Smooth muscle cell (in vitro differentiated cells): ENCODE data around the gene SHANK3. TPM values are rescaled to one million over a fixed set of nuclear protein-coding genes. Genes with fewer than 3 reads are reported as not detected.

ENCODE experiments used
- DNase-seq: peaks from one replicate; lab custom pipeline; 2025; ENCODE audit not compliant: unreplicated experiment; lab: John Stamatoyannopoulos, UW
- H2AFZ ChIP-seq: fragments of 200-600 bp; sonication (generic); 2 replicates; pipeline ENCODE4 v1.6.0; 2016; ENCODE audit warnings: antibody characterized with exemption, low read depth, mild to moderate bottlenecking
- H3F3A ChIP-seq: fragments of 200-600 bp; sonication (generic); 2 replicates; pipeline ENCODE4 v1.6.0; 2017; ENCODE audit warnings: antibody characterized with exemption, low read depth
- H3K27ac ChIP-seq: fragments of 200-600 bp; sonication (generic); 2 replicates; pipeline ENCODE4 v1.5.1; 2016; ENCODE audit warnings: low read depth, mild to moderate bottlenecking
- H3K27me3 ChIP-seq: fragments of 200-600 bp; sonication (generic); 2 replicates; pipeline ENCODE4 v1.6.1; 2016; ENCODE audit warnings: low read depth, mild to moderate bottlenecking
- H3K36me3 ChIP-seq: fragments of 200-600 bp; sonication (generic); 2 replicates; pipeline ENCODE4 v1.5.1; 2016; ENCODE audit warnings: low read depth
- H3K4me1 ChIP-seq: fragments of 200-600 bp; sonication (generic); 2 replicates; pipeline ENCODE4 v1.5.1; 2016; ENCODE audit warnings: low read depth
- H3K4me2 ChIP-seq: fragments of 200-600 bp; sonication (generic); 2 replicates; pipeline ENCODE4 v1.6.0; 2016; ENCODE audit warnings: mild to moderate bottlenecking
- H3K4me3 ChIP-seq: fragments of 200-600 bp; sonication (generic); 2 replicates; pipeline ENCODE4 v1.5.1; 2016; ENCODE audit warnings: mild to moderate bottlenecking
- H3K79me2 ChIP-seq: fragments of 200-600 bp; sonication (generic); 2 replicates; pipeline ENCODE4 v1.6.0; 2016; ENCODE audit warnings: low read depth, mild to moderate bottlenecking
- H3K9ac ChIP-seq: fragments of 200-600 bp; sonication (generic); 2 replicates; pipeline ENCODE4 v1.6.0; 2016; ENCODE audit warnings: low read depth
- H3K9me3 ChIP-seq: fragments of 200-600 bp; sonication (generic); replicated peaks from 2 replicates; pipeline ENCODE4 v1.5.1; 2016; ENCODE audit warnings: low read depth
- H4K20me1 ChIP-seq: fragments of 200-600 bp; sonication (generic); 2 replicates; pipeline ENCODE4 v1.6.0; 2016; ENCODE audit warnings: low read depth
- WGBS: methylation state at CpG from one replicate; pipeline ENCODE4 v1.1.7; 2016; ENCODE audit warnings: low lambda C conversion rate; 5-methylcytosine and 5-hydroxymethylcytosine counted together
- polyA plus RNA-seq: library from polyadenylated mRNA; unstranded; fragments of >200 nt; fragmentation: Nextera tagmentation; extraction: Ambion mirVana; gene quantifications from 2 replicates; pipeline ENCODE4 v1.2.1, GENCODE V29; 2016
- total RNA-seq: library from RNA; depleted of rRNA; stranded (reverse); fragments of >200 nt; gene quantifications from 2 replicates; pipeline ENCODE4 v1.2.3, GENCODE V29; 2014
- TF ChIP-seq, protein P1 (sequence below): fragments of 200-600 bp; sonication (generic); IDR thresholded peaks from 2 replicates; pipeline ENCODE4 v1.5.1; 2017; ENCODE audit warnings: borderline replicate concordance, mild to moderate bottlenecking, antibody characterized with exemption; ENCODE audit not compliant: insufficient read depth, poor library complexity, severe bottlenecking

SHANK3 gene
- total and polyA plus RNA-seq, 2 experiments from 2014 or later: 1.9 to 2.0 TPM

DNA sequence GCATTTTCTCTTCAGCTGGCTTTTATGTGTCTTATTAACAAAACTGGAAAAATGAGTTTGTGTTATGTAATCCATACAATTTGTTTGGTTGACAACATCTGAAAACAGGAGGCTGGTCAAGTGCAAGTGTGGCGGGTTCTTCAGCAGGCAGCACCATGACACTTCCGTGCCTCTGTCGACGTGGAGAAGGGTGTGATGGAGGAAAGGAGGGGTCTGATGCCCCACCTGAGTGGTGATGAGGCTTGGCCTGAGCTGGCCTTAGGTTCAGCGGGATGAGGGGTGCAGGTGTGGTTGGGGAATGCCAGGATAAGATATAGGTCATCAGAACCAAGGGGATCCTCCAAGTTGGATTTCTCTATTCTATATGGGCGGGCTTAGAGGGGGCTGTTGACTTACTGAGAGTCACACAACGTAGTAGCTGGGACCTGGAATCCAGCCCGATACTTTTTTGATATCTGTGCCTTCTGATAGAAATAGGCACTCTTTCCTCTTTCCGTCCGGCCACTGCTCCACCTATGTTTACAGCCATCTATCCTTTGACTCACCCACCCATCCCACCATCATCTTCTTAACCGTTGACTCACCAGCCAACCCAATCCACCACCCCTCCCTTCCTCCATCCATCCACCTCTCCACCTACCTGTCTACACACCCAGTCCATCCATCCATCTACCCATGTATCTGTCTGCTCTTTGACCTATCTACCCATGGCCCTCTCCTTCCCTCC, 29.0 kb downstream of the SHANK3 start:
- 91% methylated on average over 10 of the region's 11 CpGs for WGBS
- TF ChIP-seq, protein P1, sequence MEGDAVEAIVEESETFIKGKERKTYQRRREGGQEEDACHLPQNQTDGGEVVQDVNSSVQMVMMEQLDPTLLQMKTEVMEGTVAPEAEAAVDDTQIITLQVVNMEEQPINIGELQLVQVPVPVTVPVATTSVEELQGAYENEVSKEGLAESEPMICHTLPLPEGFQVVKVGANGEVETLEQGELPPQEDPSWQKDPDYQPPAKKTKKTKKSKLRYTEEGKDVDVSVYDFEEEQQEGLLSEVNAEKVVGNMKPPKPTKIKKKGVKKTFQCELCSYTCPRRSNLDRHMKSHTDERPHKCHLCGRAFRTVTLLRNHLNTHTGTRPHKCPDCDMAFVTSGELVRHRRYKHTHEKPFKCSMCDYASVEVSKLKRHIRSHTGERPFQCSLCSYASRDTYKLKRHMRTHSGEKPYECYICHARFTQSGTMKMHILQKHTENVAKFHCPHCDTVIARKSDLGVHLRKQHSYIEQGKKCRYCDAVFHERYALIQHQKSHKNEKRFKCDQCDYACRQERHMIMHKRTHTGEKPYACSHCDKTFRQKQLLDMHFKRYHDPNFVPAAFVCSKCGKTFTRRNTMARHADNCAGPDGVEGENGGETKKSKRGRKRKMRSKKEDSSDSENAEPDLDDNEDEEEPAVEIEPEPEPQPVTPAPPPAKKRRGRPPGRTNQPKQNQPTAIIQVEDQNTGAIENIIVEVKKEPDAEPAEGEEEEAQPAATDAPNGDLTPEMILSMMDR: no peak
- Histone ChIP-seq H3K4me1 (peaks cover 4% of the 10 kb centered on the region), H3K27ac (no peak overlapping the region), H3F3A (no peaks in the 10 kb centered on the region), H3K27me3 (no peaks in the 10 kb centered on the region), H3K79me2 (peaks cover 5% of the 10 kb centered on the region), H3K9me3 (no peaks in the 10 kb centered on the region), H3K4me3 (no peak overlapping the region), H2AFZ (no peak overlapping the region), H3K36me3 (no peaks in the 10 kb centered on the region), H4K20me1 (peaks cover 36% of the 10 kb centered on the region), H3K4me2 (no peak overlapping the region), H3K9ac (no peak overlapping the region)
- DNase-seq: no peak

DNA sequence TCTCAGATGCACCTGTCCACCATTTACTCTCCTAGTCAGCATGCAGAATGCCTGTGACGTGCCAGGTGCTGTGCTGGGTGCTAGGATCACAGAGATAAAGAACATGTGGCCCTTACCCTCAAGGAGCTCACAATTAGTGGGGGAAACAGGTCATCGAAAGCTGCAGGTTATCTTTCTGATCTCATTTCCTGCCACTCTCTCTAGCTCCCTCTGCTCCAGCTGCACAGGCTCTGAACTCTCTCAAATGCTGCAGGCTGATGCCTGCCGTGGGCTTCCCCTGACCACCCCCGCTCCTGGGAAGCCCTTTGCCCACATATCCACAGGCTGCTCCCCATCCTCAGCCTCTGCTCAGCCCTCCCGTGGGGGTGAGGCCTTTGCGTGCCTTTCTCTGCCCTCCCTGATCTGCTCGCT, 29.6 kb downstream of the SHANK3 start:
- H3F3A ChIP-seq: no peaks in the 10 kb centered on the region
- H3K4me2 ChIP-seq: no peak overlapping the region
- no peak for DNase-seq
- H3K79me2 ChIP-seq: peaks cover 5% of the 10 kb centered on the region
- H3K27ac ChIP-seq: no peak overlapping the region
- H3K4me1 ChIP-seq: peaks cover 4% of the 10 kb centered on the region
- no peaks in the 10 kb centered on the region for H3K27me3 ChIP-seq
- H3K9ac ChIP-seq: no peak overlapping the region
- no peak overlapping the region for H3K4me3 ChIP-seq
- no peak overlapping the region for H2AFZ ChIP-seq
- H3K9me3 ChIP-seq: no peaks in the 10 kb centered on the region
- TF ChIP-seq, protein P1: no peak
- H4K20me1 ChIP-seq: peaks cover 36% of the 10 kb centered on the region
- no peaks in the 10 kb centered on the region for H3K36me3 ChIP-seq
- WGBS: 87% methylated on average over 7 of the region's 7 CpGs

DNA sequence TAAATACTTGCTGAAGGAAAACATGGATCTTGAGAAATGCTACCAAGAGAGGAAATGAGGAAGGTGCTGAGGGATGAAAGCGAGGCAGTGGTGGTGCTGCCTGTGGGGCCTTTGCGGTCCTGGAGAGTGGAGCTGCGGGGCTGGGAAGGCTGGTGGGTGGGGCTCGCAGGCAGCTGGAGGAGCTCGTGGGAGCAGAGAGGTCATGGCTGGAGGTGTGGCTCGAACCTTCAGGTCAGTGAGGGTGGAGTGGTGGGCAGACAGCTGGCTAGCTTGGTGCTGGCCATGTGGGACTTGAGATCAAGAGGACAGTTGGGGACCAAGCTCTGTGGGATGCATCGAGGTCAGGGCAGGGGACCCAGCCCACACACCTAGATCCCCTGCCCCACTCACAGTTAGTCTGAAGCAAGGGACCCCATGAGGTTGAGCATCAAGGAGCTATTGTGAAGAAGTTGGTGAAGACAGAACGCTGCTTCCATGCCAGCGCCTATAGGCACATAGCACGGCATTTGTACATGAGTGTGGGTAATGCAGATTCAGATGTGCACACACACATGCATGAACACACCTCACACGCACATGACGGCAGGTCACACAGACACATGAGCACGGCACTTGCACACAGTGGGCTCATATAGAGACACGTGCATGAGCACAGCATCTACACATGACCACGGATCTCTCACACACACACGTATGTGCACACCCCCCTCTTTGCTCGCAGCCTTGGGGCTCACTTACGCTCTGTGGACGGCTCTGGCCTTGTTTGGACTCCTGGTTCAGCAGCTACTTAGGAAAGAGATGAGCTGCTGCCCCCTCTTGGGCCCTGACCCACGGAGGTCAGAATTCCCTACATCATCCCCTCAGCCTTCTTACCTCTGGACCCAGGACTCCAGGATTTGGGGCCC, 30.4 kb downstream of the SHANK3 start:
- H4K20me1 ChIP-seq: peaks cover 36% of the 10 kb centered on the region
- WGBS: 91% methylated on average over 20 of the region's 20 CpGs
- no peaks in the 10 kb centered on the region for H3K36me3 ChIP-seq

More for the DNA sequence above, 30.4 kb downstream of the SHANK3 start:
- no peak overlapping the region for H2AFZ ChIP-seq
- TF ChIP-seq, protein P1: no peak
- H3K4me3 ChIP-seq: no peak overlapping the region
- H3K4me2 ChIP-seq: no peak overlapping the region
- H3K9me3 ChIP-seq: no peaks in the 10 kb centered on the region
- H3K9ac ChIP-seq: no peak overlapping the region
- no peak for DNase-seq
- peaks cover under 1% of the 10 kb centered on the region for H3K79me2 ChIP-seq
- no peaks in the 10 kb centered on the region for H3K27me3 ChIP-seq
- H3K4me1 ChIP-seq: peaks cover under 1% of the 10 kb centered on the region
- H3K27ac ChIP-seq: no peak overlapping the region
- H3F3A ChIP-seq: no peaks in the 10 kb centered on the region
